ENCODE data around the gene FAM13C. TPM values are rescaled to one million over a fixed set of nuclear protein-coding genes. Genes with fewer than 3 reads are reported as not detected.

FAM13C gene
- total RNA-seq, 1 donor from 2014 or later = 5.1 TPM

GRCh38 chr10:59335497-59335896, 26.9 kb downstream of the FAM13C start:
- Mint-ChIP-seq H3K9me3 (ENCODE audit: low read depth) (peaks cover 4% of the 10 kb centered on the region), H3K4me3 (ENCODE audit: unreplicated experiment) (no peak overlapping the region), H3K27me3 (ENCODE audit: low read depth) (no peaks in the 10 kb centered on the region), H3K27ac (ENCODE audit: unreplicated experiment) (no peak overlapping the region), H3K4me1 (ENCODE audit: low read depth) (peaks cover 39% of the 10 kb centered on the region), H3K36me3 (ENCODE audit: low read depth) (no peaks in the 10 kb centered on the region)
- TF ChIP-seq, protein P1, sequence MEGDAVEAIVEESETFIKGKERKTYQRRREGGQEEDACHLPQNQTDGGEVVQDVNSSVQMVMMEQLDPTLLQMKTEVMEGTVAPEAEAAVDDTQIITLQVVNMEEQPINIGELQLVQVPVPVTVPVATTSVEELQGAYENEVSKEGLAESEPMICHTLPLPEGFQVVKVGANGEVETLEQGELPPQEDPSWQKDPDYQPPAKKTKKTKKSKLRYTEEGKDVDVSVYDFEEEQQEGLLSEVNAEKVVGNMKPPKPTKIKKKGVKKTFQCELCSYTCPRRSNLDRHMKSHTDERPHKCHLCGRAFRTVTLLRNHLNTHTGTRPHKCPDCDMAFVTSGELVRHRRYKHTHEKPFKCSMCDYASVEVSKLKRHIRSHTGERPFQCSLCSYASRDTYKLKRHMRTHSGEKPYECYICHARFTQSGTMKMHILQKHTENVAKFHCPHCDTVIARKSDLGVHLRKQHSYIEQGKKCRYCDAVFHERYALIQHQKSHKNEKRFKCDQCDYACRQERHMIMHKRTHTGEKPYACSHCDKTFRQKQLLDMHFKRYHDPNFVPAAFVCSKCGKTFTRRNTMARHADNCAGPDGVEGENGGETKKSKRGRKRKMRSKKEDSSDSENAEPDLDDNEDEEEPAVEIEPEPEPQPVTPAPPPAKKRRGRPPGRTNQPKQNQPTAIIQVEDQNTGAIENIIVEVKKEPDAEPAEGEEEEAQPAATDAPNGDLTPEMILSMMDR (IDR thresholded peaks at IDR 0.05) = no peak
- no peak for DNase-seq (ENCODE audit: low spot score)

- H3K36me3 Mint-ChIP-seq (ENCODE audit: low read depth) = no peaks in the 10 kb centered on the region
- H3K9me3 Mint-ChIP-seq (ENCODE audit: low read depth) = peaks cover 4% of the 10 kb centered on the region
- H3K27me3 Mint-ChIP-seq (ENCODE audit: low read depth) = no peaks in the 10 kb centered on the region
- H3K4me1 Mint-ChIP-seq (ENCODE audit: low read depth) = peaks cover 51% of the 10 kb centered on the region
- TF ChIP-seq, protein P1 (IDR thresholded peaks at IDR 0.05) = no peak
- peak overlapping the region; percentile 2 for H3K4me3 Mint-ChIP-seq (ENCODE audit: unreplicated experiment)
- no peak for DNase-seq (ENCODE audit: low spot score)
- peak overlapping the region; percentile 33 for H3K27ac Mint-ChIP-seq (ENCODE audit: unreplicated experiment)
Observed at GRCh38 chr10:59333701-59334100, 28.6 kb downstream of the FAM13C start.

DNA sequence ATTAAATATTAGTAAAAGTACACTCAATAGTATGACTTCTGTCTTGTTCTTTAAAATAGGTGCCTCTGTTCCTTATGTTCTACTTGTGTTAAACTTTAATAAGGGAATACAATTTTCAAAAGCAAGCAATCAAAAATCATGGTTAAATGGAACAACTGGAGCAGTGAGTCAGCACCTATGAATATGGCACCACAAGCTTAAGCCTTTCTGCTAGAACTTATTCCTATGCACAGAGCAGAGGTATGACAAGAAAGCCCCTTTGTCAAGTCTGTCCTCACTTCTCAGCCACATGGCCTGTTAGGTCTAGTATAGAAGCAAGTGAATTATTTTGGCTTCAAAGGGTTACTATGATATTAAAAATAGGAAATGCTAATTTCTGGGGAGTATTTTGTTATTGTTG, 29.8 kb downstream of the FAM13C start:
- H3K4me3 Mint-ChIP-seq (ENCODE audit: unreplicated experiment) = no peak overlapping the region
- no peak for DNase-seq (ENCODE audit: low spot score)
- TF ChIP-seq, protein P1 (IDR thresholded peaks at IDR 0.05) = no peak
- H3K9me3 Mint-ChIP-seq (ENCODE audit: low read depth) = peaks cover 4% of the 10 kb centered on the region
- H3K36me3 Mint-ChIP-seq (ENCODE audit: low read depth) = no peaks in the 10 kb centered on the region
- H3K27me3 Mint-ChIP-seq (ENCODE audit: low read depth) = no peaks in the 10 kb centered on the region
- no peak overlapping the region for H3K27ac Mint-ChIP-seq (ENCODE audit: unreplicated experiment)
- H3K4me1 Mint-ChIP-seq (ENCODE audit: low read depth) = peaks cover 50% of the 10 kb centered on the region

- peaks cover 42% of the 10 kb centered on the region for H3K4me1 Mint-ChIP-seq (ENCODE audit: low read depth)
- H3K9me3 Mint-ChIP-seq (ENCODE audit: low read depth) = peaks cover 4% of the 10 kb centered on the region
- H3K4me3 Mint-ChIP-seq (ENCODE audit: unreplicated experiment) = no peak overlapping the region
Observed at GRCh38 chr10:59331661-59332060, 30.7 kb downstream of the FAM13C start.

GRCh38 chr10:59325116-59325515, 37.2 kb downstream of the FAM13C start:
- peaks cover 6% of the 10 kb centered on the region for H3K36me3 Mint-ChIP-seq (ENCODE audit: low read depth)
- H3K9me3 Mint-ChIP-seq (ENCODE audit: low read depth) = peaks cover 9% of the 10 kb centered on the region
- H3K4me1 Mint-ChIP-seq (ENCODE audit: low read depth) = peaks cover 57% of the 10 kb centered on the region
- H3K27me3 Mint-ChIP-seq (ENCODE audit: low read depth) = no peaks in the 10 kb centered on the region
- TF ChIP-seq, protein P1 (IDR thresholded peaks at IDR 0.05) = no peak
- no peak for DNase-seq (ENCODE audit: low spot score)
- H3K4me3 Mint-ChIP-seq (ENCODE audit: unreplicated experiment) = no peak overlapping the region
- no peak overlapping the region for H3K27ac Mint-ChIP-seq (ENCODE audit: unreplicated experiment)

More at GRCh38 chr10:59331661-59332060, 30.7 kb downstream of the FAM13C start:
- TF ChIP-seq, protein P1 (IDR thresholded peaks at IDR 0.05) = no peak
- H3K27ac Mint-ChIP-seq (ENCODE audit: unreplicated experiment) = no peak overlapping the region
- H3K36me3 Mint-ChIP-seq (ENCODE audit: low read depth) = no peaks in the 10 kb centered on the region
- H3K27me3 Mint-ChIP-seq (ENCODE audit: low read depth) = no peaks in the 10 kb centered on the region
- DNase-seq (ENCODE audit: low spot score) = no peak
